NCI-H146 (cell line): ENCODE results near the gene ZPBP.

Experiments used
- DNase-seq: peaks from one replicate; lab custom pipeline; 2025; lab: John Stamatoyannopoulos, UW

The ZPBP gene

DNA sequence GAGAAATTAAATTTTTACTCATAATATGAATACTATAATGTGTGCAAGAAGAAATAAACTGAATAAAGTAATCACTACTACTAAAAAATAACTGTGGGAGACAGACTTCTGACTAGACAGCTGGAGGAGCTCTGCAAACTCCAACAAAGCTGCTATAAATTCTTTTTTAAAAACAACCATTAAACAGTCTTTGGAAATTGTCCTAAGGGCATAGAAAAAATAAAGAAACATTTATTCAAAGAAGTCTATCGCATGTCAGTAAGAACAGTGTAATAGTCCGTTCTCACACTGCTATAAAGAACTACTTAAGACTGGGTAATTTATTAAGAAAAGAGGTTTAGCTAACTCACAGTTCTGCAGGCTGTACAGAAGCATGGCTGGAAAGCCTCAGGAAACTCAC, 56.0 kb downstream of the ZPBP start:
- DNase-seq, result no peak

DNA sequence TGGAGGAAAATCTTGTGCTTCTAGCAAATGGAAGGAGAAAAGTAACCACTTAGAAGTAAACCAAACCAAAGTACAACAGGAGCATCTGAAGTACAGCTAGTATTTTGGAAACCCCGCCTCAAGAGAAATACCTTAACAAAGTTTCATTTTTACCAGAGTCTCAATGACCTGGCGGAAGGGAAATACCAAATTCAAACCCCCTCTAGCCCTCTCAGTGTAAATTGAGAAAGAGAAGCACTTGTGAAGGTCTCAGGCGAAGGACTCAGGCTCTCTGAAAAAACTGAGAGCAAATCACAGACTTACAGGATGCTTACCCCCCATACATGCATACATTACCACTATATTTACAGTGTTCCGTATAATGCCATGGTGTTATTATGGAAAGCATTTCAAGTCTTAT, 70.1 kb downstream of the ZPBP start:
- DNase-seq, result no peak

- DNase-seq, result no peak
Observed at GRCh38 chr7:50022451-50022850, 70.6 kb downstream of the ZPBP start.

DNA sequence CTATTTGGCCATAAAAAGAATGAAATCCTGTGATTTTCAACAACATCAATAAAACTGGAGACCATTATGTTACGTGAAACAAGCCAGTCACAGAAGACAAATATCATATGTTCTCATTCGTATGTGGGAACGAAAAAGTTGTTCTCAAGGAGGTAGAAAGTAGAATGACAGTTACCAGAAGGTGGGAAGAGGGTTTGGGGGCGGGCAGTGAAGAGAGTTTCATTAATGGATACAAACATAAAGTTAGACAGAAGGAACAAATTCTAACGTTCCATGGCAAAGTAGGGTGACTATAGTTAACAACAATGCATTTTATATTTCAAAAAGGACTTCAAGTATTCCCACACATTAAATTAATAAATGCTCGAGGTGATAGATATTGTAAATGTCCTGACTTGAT, 97.4 kb downstream of the ZPBP start:
- no peak for DNase-seq

DNA sequence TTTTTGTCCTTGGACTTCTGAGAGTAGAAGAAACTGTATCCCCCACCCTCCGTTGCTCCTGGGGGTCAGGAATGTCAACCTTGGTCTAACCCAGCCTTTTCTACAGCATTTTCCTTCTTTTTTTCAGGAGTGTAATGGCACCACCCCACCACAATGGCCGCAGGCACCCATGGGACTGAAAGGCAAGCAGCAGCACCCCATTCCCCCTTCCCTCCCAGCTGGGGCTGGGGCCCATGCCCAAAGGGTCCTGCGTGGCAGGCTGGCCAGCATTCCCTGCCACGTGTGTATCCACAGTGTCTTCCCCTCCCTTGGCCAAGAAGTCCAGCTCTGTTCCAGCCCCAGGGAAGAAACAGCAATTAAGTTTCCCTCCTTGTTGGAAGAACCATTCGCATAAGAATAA, 106.9 kb downstream of the ZPBP start:
- no peak for DNase-seq

DNA sequence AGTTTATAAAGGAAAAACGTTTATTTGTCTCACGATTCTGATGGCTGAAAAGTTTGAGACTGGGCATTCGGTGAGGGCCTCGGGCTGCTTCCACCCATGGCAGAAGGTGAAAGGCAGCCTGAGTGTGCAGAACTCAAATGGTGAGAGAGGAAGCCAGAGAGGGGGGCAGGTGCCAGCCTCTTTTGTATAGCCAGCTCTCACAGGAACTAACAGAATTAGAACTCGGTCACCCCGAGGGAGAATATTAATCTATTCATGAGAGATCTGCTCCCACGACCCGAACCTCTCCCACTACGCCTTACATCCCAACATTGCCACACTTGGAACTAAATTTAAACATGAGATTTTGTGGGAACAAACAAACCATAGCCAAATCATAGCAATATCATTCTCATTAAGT, 112.6 kb downstream of the ZPBP start:
- DNase-seq, result no peak

- no peak for DNase-seq
Observed at GRCh38 chr7:49976238-49976637, 116.8 kb downstream of the ZPBP start.

DNA sequence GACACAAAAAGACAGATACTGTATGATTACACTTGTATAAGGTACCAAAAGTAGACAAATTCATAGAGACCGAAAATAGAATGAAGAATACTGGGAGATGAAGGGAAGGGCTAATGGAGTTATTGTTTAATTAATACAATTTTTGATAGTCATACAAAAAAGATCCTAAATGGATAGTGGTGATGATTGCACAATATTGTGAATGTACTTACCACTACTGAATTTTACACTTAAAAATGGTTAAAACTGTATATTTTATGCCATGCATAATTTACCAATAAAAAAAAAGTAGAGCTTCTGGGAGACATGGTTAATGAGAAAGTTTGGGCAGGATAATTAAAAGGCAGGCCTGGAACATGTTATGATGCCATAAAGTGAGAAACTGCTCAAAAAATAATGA, 119.0 kb downstream of the ZPBP start:
- no peak for DNase-seq

DNA sequence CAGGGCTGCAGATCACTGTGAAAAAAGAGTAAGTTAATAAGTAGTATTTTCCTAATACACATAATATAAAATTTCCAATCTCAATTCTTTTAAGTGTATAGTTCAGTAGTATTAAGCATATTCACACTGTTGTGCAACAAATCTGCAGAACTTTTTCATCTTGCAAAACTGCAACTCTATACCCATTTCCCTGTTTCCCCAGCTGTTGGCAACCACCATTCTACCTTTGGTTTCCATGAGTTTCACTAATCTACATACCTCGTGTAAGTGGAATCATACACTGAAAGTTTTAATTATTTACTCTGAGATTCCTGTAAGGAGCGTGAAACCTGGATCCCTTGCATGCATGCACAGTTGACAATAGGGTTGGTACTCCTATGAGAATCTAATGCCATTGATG, 155.4 kb downstream of the ZPBP start:
- no peak for DNase-seq

DNA sequence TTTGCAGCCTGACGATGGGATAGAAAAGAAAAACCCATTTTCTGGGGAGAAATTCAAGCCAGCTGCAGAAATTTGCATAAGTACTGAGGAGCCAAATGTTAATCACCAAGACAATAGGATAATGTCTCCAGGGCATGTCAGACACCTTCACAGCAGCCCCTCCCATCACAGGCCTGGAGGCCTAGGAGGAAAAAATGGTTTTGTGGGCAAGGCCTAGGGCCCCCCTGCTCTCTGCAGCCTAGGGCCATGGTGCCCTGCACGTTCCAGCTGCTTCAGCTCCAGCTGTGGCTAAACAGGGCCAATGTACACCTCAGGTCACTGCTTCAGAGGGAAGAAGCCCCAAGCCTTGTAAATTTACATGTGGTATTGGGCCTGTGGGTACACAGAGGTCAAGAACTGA, 161.4 kb downstream of the ZPBP start:
- DNase-seq, result no peak

- DNase-seq, result no peak
Observed at GRCh38 chr7:49928787-49929186, 164.3 kb downstream of the ZPBP start.

DNA sequence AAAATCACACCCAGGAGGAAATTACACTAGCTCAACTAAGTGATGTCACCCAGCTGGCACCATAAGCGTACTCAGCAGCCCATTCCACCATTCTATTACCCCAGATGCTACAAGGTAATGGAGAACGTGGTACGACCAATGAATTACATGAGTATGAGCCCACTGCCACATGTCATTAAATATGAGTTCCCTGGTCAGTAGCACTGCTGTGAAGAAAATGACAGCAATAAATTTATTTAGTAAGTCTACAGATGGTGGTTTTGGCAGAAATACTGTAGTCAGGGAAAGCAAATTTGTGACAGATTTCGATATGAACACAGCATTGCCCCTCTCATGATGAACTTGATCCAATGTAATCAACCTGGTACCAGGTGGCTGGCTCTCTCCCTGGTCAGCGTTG, 165.4 kb downstream of the ZPBP start:
- DNase-seq, result no peak

- DNase-seq, result no peak
Observed at GRCh38 chr7:49926720-49927119, 166.3 kb downstream of the ZPBP start.

GRCh38 chr7:49911909-49912308, 181.1 kb downstream of the ZPBP start:
- DNase-seq, result no peak

DNA sequence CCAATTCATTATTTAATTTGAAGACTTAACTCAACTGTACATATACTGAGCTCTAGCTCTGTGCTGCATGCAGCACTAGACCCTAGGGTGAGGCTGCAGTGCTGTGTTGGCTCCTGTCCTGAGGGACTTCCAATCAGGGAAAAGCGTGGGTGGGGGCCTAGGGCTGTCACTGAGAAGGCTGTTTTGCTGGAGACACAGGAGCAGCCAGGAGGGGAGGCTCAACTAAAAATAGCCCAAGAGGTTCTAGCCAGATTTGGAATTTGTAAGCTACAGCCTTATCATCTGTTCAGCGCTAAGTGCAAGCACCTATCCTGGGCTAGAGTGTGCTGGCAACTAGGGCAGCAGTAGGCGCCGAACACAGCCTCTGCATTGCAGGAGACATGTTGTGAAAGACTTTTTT, 198.5 kb downstream of the ZPBP start:
- no peak for DNase-seq

- DNase-seq, result no peak
Observed at GRCh38 chr7:49893131-49893530, 199.9 kb downstream of the ZPBP start.

DNA sequence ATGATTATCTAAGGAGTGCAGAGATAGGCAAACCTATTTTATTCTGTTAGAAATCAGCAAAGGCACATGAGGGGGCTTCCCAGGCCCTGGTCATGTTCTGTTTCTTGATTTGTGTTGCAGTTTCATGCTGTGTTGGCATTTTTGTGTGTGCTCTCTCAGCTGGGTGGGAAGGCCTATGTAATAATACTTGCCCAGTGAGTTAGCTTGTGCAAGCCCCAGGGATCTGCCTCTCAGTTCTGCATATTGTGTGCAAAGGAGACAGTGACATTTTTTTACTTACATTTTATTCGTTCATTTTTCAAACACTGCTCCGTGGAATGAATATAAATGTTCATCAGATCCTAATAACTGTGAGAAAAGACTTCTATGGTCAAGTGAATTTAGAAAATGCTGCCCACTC, 200.6 kb downstream of the ZPBP start:
- DNase-seq, result no peak
